Endodermal cell (in vitro differentiated cells): ENCODE results near the gene RAB3GAP2. TPM values are rescaled to one million over a fixed set of nuclear protein-coding genes. Genes with fewer than 3 reads are reported as not detected.
A peak's percentile ranks its signal among the peaks of the same experiment; 100 is the strongest.

Experiments used
- DNase-seq: peaks from one replicate; pipeline ENCODE4 v3.0.0-alpha.2; 2017
- H3K27ac ChIP-seq: 2 replicates; pipeline ENCODE4 v1.5.1; 2013; ENCODE audit warnings: mild to moderate bottlenecking, low read depth, low read length, moderate library complexity
- H3K27me3 ChIP-seq: 2 replicates; pipeline ENCODE4 v1.6.1; 2013; ENCODE audit warnings: mild to moderate bottlenecking, low read length, moderate library complexity; ENCODE audit not compliant: insufficient read depth, control insufficient read depth, poor library complexity, severe bottlenecking
- H3K36me3 ChIP-seq: 2 replicates; pipeline ENCODE4 v1.7.0; 2013; ENCODE audit warnings: mild to moderate bottlenecking, low read length, moderate library complexity; ENCODE audit not compliant: control insufficient read depth, insufficient read depth
- H3K4me1 ChIP-seq: one replicate; pipeline ENCODE4 v1.7.0; 2013; ENCODE audit warnings: low read length; ENCODE audit not compliant: control insufficient read depth, insufficient read depth
- H3K4me3 ChIP-seq: 2 replicates; pipeline ENCODE4 v1.5.1; 2013; ENCODE audit warnings: mild to moderate bottlenecking, low read length, moderate library complexity
- H3K9ac ChIP-seq: 2 replicates; pipeline ENCODE4 v1.6.1; 2013; ENCODE audit warnings: mild to moderate bottlenecking, low read length, moderate library complexity; ENCODE audit not compliant: poor library complexity, severe bottlenecking; ENCODE audit errors: extremely low read depth
- H3K9me3 ChIP-seq: 2 replicates; pipeline ENCODE4 v1.6.1; 2013; ENCODE audit warnings: mild to moderate bottlenecking, low read length, moderate library complexity; ENCODE audit not compliant: control insufficient read depth
- H3K27ac Mint-ChIP-seq: 2 replicates; pipeline ENCODE4 v1.8.0; 2020; ENCODE audit warnings: mixed read lengths
- H3K27me3 Mint-ChIP-seq: 2 replicates; pipeline ENCODE4 v1.8.0; 2021; ENCODE audit warnings: mild to moderate bottlenecking, mixed read lengths; ENCODE audit not compliant: insufficient read depth
- H3K36me3 Mint-ChIP-seq: 2 replicates; pipeline ENCODE4 v1.8.0; 2020; ENCODE audit warnings: low read depth, mixed read lengths
- H3K4me1 Mint-ChIP-seq: 2 replicates; pipeline ENCODE4 v1.8.0; 2020; ENCODE audit warnings: mixed read lengths
- H3K4me3 Mint-ChIP-seq: 2 replicates; pipeline ENCODE4 v1.8.0; 2020; ENCODE audit warnings: mild to moderate bottlenecking, moderate library complexity, mixed read lengths
- H3K9me3 Mint-ChIP-seq: 2 replicates; pipeline ENCODE4 v1.8.0; 2020; ENCODE audit warnings: mild to moderate bottlenecking, mixed read lengths
- CTCF ChIP-seq: fragments of 200-600 bp; sonication (generic); conservative IDR thresholded peaks from 2 replicates; pipeline ENCODE4 v1.5.0; 2021; ENCODE audit warnings: antibody characterized with exemption, mild to moderate bottlenecking
- WGBS, 2 experiments: methylation state at CpG; one replicate each; pipeline versions ENCODE4 v1.1.5 to v1.1.7; 2013; ENCODE audit warnings: missing lambda C conversion rate in 2 of 2, mixed read lengths in 1 of 2; ENCODE audit not compliant: insufficient coverage in 1 of 2, insufficient read length in 1 of 2; 5-methylcytosine and 5-hydroxymethylcytosine counted together
- total RNA-seq, 2 donors: library from RNA; stranded (reverse); fragmentation: NEBNext Ultra II Directional in 1 of 2; extraction: Animal tissue kit (Norgen Biotek cat#: 25700) in 1 of 2; gene quantifications; 2 replicates in 1 of 2; 3 replicates in 1 of 2; pipeline ENCODE4 v1.2.1, GENCODE V29; 2021

Gene RAB3GAP2
- total RNA-seq, 2 donors from 2014 or later, result 39.3 to 50.4 TPM

GRCh38 chr1:220229771-220230170 is 42.5 kb downstream of the RAB3GAP2 start:
- Mint-ChIP-seq H3K27ac (peak overlapping the region; percentile 30), H3K4me3 (no peak overlapping the region), H3K27me3 (no peaks in the 10 kb centered on the region), H3K36me3 (peaks cover 15% of the 10 kb centered on the region), H3K9me3 (no peaks in the 10 kb centered on the region), H3K4me1 (peaks cover 8% of the 10 kb centered on the region)
- Histone ChIP-seq H3K27me3 (no peaks in the 10 kb centered on the region), H3K4me3 (no peak overlapping the region), H3K9ac (no peak overlapping the region), H3K36me3 (peaks cover 45% of the 10 kb centered on the region), H3K4me1 (no peaks in the 10 kb centered on the region), H3K9me3 (no peaks in the 10 kb centered on the region), H3K27ac (no peak overlapping the region)
- WGBS, 2 experiments, result 84 to 100% methylated on average over 1 to 2 of the region's 2 CpGs
- no peak for TF ChIP-seq CTCF
- DNase-seq, result no peak

- Mint-ChIP-seq H3K27me3 (no peaks in the 10 kb centered on the region), H3K9me3 (no peaks in the 10 kb centered on the region), H3K4me3 (no peak overlapping the region), H3K4me1 (peaks cover 8% of the 10 kb centered on the region), H3K27ac (no peak overlapping the region), H3K36me3 (peaks cover 11% of the 10 kb centered on the region)
- TF ChIP-seq CTCF, result no peak
- Histone ChIP-seq H3K27me3 (no peaks in the 10 kb centered on the region), H3K9ac (no peak overlapping the region), H3K9me3 (no peaks in the 10 kb centered on the region), H3K36me3 (peaks cover 36% of the 10 kb centered on the region), H3K4me1 (no peaks in the 10 kb centered on the region), H3K27ac (no peak overlapping the region), H3K4me3 (no peak overlapping the region)
- no peak for DNase-seq
- WGBS, 2 experiments, result 89 to 92% methylated on average over 2 to 4 of the region's 4 CpGs
These were observed 44.9 kb downstream of the RAB3GAP2 start for GRCh38 chr1:220227393-220227792.

- H3K4me1 Mint-ChIP-seq, result peaks cover 8% of the 10 kb centered on the region
These were observed 45.5 kb downstream of the RAB3GAP2 start for GRCh38 chr1:220226752-220227151.

More at GRCh38 chr1:220226752-220227151, 45.5 kb downstream of the RAB3GAP2 start:
- no peak overlapping the region for H3K4me3 ChIP-seq
- H3K4me1 ChIP-seq, result no peaks in the 10 kb centered on the region
- no peak overlapping the region for H3K27ac ChIP-seq
- no peak for DNase-seq
- no peak overlapping the region for H3K4me3 Mint-ChIP-seq
- no peaks in the 10 kb centered on the region for H3K27me3 ChIP-seq
- H3K9me3 Mint-ChIP-seq, result no peaks in the 10 kb centered on the region
- no peaks in the 10 kb centered on the region for H3K9me3 ChIP-seq
- no peaks in the 10 kb centered on the region for H3K27me3 Mint-ChIP-seq
- peaks cover 7% of the 10 kb centered on the region for H3K36me3 Mint-ChIP-seq
- no peak overlapping the region for H3K9ac ChIP-seq
- H3K27ac Mint-ChIP-seq, result no peak overlapping the region
- peaks cover 29% of the 10 kb centered on the region for H3K36me3 ChIP-seq
- no peak for TF ChIP-seq CTCF
- WGBS, 2 experiments, result 84 to 97% methylated on average over 3 of the region's 3 CpGs
